NOMO-1 treated with DMSO at 0.1 percent for 48 hours (cell line): Measurements from ENCODE around the gene GLS.
"Not testable (repeated sequence)": the region's sequence is repeated elsewhere in the genome, so short reads cannot be mapped to it uniquely, and the experiment has no call there.

Experiments
- DNase-seq: peaks from one replicate; lab custom pipeline; 2025; ENCODE audit not compliant: unreplicated experiment; lab: John Stamatoyannopoulos, UW

The GLS gene

GRCh38 chr2:190927301-190927700 is 46.7 kb downstream of the GLS start:
- no peak for DNase-seq

- no peak for DNase-seq
Measured at GRCh38 chr2:190929919-190930318, 49.3 kb downstream of the GLS start.

GRCh38 chr2:190930411-190930810 is 49.8 kb downstream of the GLS start:
- no peak for DNase-seq

- no peak for DNase-seq
Measured at GRCh38 chr2:190932514-190932913, 51.9 kb downstream of the GLS start.

GRCh38 chr2:190933361-190933760 is 52.7 kb downstream of the GLS start:
- no peak for DNase-seq

GRCh38 chr2:190935054-190935453 is 54.4 kb downstream of the GLS start:
- DNase-seq = no peak

GRCh38 chr2:190938771-190939335 is 58.2 kb downstream of the GLS start:
- peak; percentile 33 for DNase-seq

- DNase-seq = no peak
Measured at GRCh38 chr2:190940454-190940853, 59.8 kb downstream of the GLS start.

GRCh38 chr2:190941571-190941970 is 61.0 kb downstream of the GLS start:
- DNase-seq = no peak

- DNase-seq = no peak
Measured at GRCh38 chr2:190942697-190943096, 62.1 kb downstream of the GLS start.

GRCh38 chr2:190943706-190944105 is 63.1 kb downstream of the GLS start:
- DNase-seq = no peak

GRCh38 chr2:190947141-190947540 is 66.5 kb downstream of the GLS start:
- no peak for DNase-seq

GRCh38 chr2:190947711-190948251 is 67.2 kb downstream of the GLS start:
- peak; percentile 85 for DNase-seq

- no peak for DNase-seq
Measured at GRCh38 chr2:190948671-190949070, 68.0 kb downstream of the GLS start.

- DNase-seq = no peak
Measured at GRCh38 chr2:190950566-190950991, 70.0 kb downstream of the GLS start.

- no peak for DNase-seq
Measured at GRCh38 chr2:190953257-190953656, 72.6 kb downstream of the GLS start.

- no peak for DNase-seq
Measured at GRCh38 chr2:190959911-190960788, 79.5 kb downstream of the GLS start.

- DNase-seq = not testable (repeated sequence)
Measured at GRCh38 chr2:190961117-190961516, 80.5 kb downstream of the GLS start.

- DNase-seq = peak; percentile 39
Measured at GRCh38 chr2:190961918-190962487, 81.4 kb downstream of the GLS start.

GRCh38 chr2:190963088-190963487 is 82.5 kb downstream of the GLS start:
- no peak for DNase-seq

GRCh38 chr2:190964170-190964795 is 83.7 kb downstream of the GLS start:
- DNase-seq = no peak
